HepG2 (cell line): Measurements from ENCODE around the gene MEGF11. TPM values are rescaled to one million over a fixed set of nuclear protein-coding genes. Genes with fewer than 3 reads are reported as not detected.

Experiments used
- CBX1 ChIP-seq: IDR thresholded peaks from one replicate; pipeline ENCODE4 v1.6.1; 2016; ENCODE audit warnings: antibody characterized with exemption, low read depth
- FOXJ3 ChIP-seq: sonication (generic); formaldehyde crosslinking; IDR thresholded peaks from 2 replicates; pipeline ENCODE4 v1.4.0; 2020; ENCODE audit warnings: missing genetic modification reagents, mild to moderate bottlenecking, borderline replicate concordance
- HIC2 ChIP-seq: sonication (generic); formaldehyde crosslinking; IDR thresholded peaks from 2 replicates; pipeline ENCODE4 v1.9.0; 2022; ENCODE audit warnings: low read depth, missing genetic modification reagents
- HMG20B ChIP-seq: conservative IDR thresholded peaks from 2 replicates; pipeline ENCODE4 v1.6.1; 2016; ENCODE audit warnings: missing genetic modification reagents, missing compliant biosample characterization
- ISL2 ChIP-seq: sonication (generic); formaldehyde crosslinking; IDR thresholded peaks from 2 replicates; pipeline ENCODE4 v1.5.0; 2020; ENCODE audit warnings: missing genetic modification reagents
- MXD4 ChIP-seq: IDR thresholded peaks from 2 replicates; pipeline ENCODE4 v1.6.1; 2016; ENCODE audit warnings: mild to moderate bottlenecking, missing biosample characterization, missing genetic modification reagents
- MXI1 ChIP-seq: IDR thresholded peaks from 3 replicates; pipeline ENCODE4 v1.6.1; 2012; ENCODE audit warnings: low read depth, low read length, inconsistent platforms, borderline replicate concordance
- REXO4 ChIP-seq: sonication (generic); formaldehyde crosslinking; IDR thresholded peaks from 2 replicates; pipeline ENCODE4 v1.8.0; 2022; ENCODE audit warnings: missing genetic modification reagents, mild to moderate bottlenecking, borderline replicate concordance
- THRA ChIP-seq: sonication (generic); formaldehyde crosslinking; IDR thresholded peaks from 2 replicates; pipeline ENCODE4 v1.4.0; 2020; ENCODE audit warnings: missing genetic modification reagents, borderline replicate concordance
- YEATS2 ChIP-seq: sonication (generic); formaldehyde crosslinking; IDR thresholded peaks from 2 replicates; pipeline ENCODE4 v1.4.0; 2020; ENCODE audit warnings: missing genetic modification reagents, borderline replicate concordance
- ZBTB21 ChIP-seq: sonication (generic); formaldehyde crosslinking; IDR thresholded peaks from 2 replicates; pipeline ENCODE4 v1.4.0; 2020; ENCODE audit warnings: missing genetic modification reagents
- ZBTB34 ChIP-seq: sonication (generic); formaldehyde crosslinking; IDR thresholded peaks from 2 replicates; pipeline ENCODE4 v1.8.0; 2022; ENCODE audit warnings: mild to moderate bottlenecking, missing genetic modification reagents
- ZFP82 ChIP-seq: sonication (generic); formaldehyde crosslinking; IDR thresholded peaks from 2 replicates; pipeline ENCODE4 v1.5.1; 2020; ENCODE audit warnings: mild to moderate bottlenecking, missing genetic modification reagents, borderline replicate concordance
- ZFP90 ChIP-seq: sonication (generic); formaldehyde crosslinking; IDR thresholded peaks from 2 replicates; pipeline ENCODE4 v1.8.0; 2022; ENCODE audit warnings: missing genetic modification reagents, mild to moderate bottlenecking, inconsistent platforms, borderline replicate concordance
- ZNF607 ChIP-seq: sonication (generic); formaldehyde crosslinking; IDR thresholded peaks from 2 replicates; pipeline ENCODE4 v1.5.1; 2020; ENCODE audit warnings: missing genetic modification reagents, mild to moderate bottlenecking, borderline replicate concordance
- ZNF639 ChIP-seq: conservative IDR thresholded peaks from 2 replicates; pipeline ENCODE4 v1.6.1; 2018; ENCODE audit warnings: missing genetic modification reagents
- ZSCAN30 ChIP-seq: sonication (generic); formaldehyde crosslinking; IDR thresholded peaks from 2 replicates; pipeline ENCODE4 v1.5.0; 2020; ENCODE audit warnings: mild to moderate bottlenecking, missing genetic modification reagents
- polyA plus RNA-seq, 8 experiments: library from polyadenylated mRNA; depleted of rRNA in 3 of 8; stranded (reverse) in 7 of 8; unstranded in 1 of 8; fragments of >200 nt; fragmentation: Illumina TruSeq in 4 of 8; extraction: Trizol in 4 of 8; gene quantifications; 2 replicates each; pipeline versions ENCODE4 v1.2.1 to v1.2.3, GENCODE V29; 2011 to 2016; ENCODE audit warnings: low read depth in 4 of 8, missing spikeins in 1 of 8, mixed read lengths in 1 of 8; ENCODE audit not compliant: insufficient read depth in 1 of 8
- total RNA-seq, 5 experiments: library from RNA; depleted of rRNA; stranded (reverse); fragments of >200 nt; fragmentation: Illumina TruSeq; extraction: Trizol; gene quantifications; 2 replicates each; pipeline ENCODE4 v1.2.3, GENCODE V29; 2016; ENCODE audit warnings: low read depth in 1 of 5
- TF ChIP-seq, protein P1 (sequence below): sonication (generic); formaldehyde crosslinking; IDR thresholded peaks from 2 replicates; pipeline ENCODE4 v1.5.1; 2020; ENCODE audit warnings: missing genetic modification reagents, mild to moderate bottlenecking, borderline replicate concordance

Gene MEGF11
- total and polyA plus RNA-seq, 2 of the 13 experiments (the other 11 are each of a cell fraction or from before 2014, with no cell fraction given), result not detected

GRCh38 chr15:65869126-65869953 lies 384.2 kb downstream of the MEGF11 start, which contains the start of gene RAB11A (continued):
- TF ChIP-seq, protein P1, sequence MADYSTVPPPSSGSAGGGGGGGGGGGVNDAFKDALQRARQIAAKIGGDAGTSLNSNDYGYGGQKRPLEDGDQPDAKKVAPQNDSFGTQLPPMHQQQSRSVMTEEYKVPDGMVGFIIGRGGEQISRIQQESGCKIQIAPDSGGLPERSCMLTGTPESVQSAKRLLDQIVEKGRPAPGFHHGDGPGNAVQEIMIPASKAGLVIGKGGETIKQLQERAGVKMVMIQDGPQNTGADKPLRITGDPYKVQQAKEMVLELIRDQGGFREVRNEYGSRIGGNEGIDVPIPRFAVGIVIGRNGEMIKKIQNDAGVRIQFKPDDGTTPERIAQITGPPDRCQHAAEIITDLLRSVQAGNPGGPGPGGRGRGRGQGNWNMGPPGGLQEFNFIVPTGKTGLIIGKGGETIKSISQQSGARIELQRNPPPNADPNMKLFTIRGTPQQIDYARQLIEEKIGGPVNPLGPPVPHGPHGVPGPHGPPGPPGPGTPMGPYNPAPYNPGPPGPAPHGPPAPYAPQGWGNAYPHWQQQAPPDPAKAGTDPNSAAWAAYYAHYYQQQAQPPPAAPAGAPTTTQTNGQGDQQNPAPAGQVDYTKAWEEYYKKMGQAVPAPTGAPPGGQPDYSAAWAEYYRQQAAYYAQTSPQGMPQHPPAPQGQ (CRISPR knock-in tag), result no peak
- TF ChIP-seq MXI1, result peak; percentile 67; the same call in 1 of the 3 replicates
- TF ChIP-seq MXD4, result peak; percentile 67; the same call in 1 of the 2 replicates
- TF ChIP-seq REXO4 (CRISPR knock-in tag), result no peak
- 0 out of 2 replicates have a peak, but pooled peaks have one; percentile 8 for TF ChIP-seq ZNF607 (CRISPR knock-in tag)
- TF ChIP-seq ZFP90 (CRISPR knock-in tag), result peak; percentile 26
- no peak for TF ChIP-seq HIC2 (CRISPR knock-in tag)
- TF ChIP-seq FOXJ3 (CRISPR knock-in tag), result peak; percentile 76; the same call in 1 of the 2 replicates
- TF ChIP-seq ZBTB34 (CRISPR knock-in tag), result peak; percentile 26; the same call in 1 of the 2 replicates
- TF ChIP-seq CBX1, result no peak
- no peak; the same call in 1 of the 2 replicates for TF ChIP-seq ZBTB21 (CRISPR knock-in tag)
- TF ChIP-seq ZNF639 (CRISPR knock-in tag), result peak; percentile 79; the same call in 1 of the 2 replicates
- TF ChIP-seq ZFP82 (CRISPR knock-in tag), result peak; percentile 49; the same call in 1 of the 2 replicates
- no peak for TF ChIP-seq HMG20B
- peak; percentile 51; the same call in 1 of the 2 replicates for TF ChIP-seq ISL2 (CRISPR knock-in tag)
- TF ChIP-seq ZSCAN30, result no peak
- TF ChIP-seq THRA (CRISPR knock-in tag), result no peak
- TF ChIP-seq YEATS2 (CRISPR knock-in tag), result peak; percentile 86; the same call in 1 of the 2 replicates
